Retinal pigment epithelial cell (primary cell): ENCODE measurements around the gene AFF2.

Source experiments
- DNase-seq: peaks from one replicate; pipeline ENCODE4 v3.0.0-alpha.2; 2010; ENCODE audit warnings: low read depth
- H3K4me3 ChIP-seq: 2 replicates; pipeline ENCODE4 v1.5.1; 2011; ENCODE audit warnings: mild to moderate bottlenecking, low read length, control low read depth, moderate library complexity
- TF ChIP-seq, protein P1 (sequence below): conservative IDR thresholded peaks from 2 replicates; pipeline ENCODE4 v1.5.1; 2011; ENCODE audit warnings: low read depth, low read length, control low read depth, inconsistent platforms

Gene AFF2

DNA sequence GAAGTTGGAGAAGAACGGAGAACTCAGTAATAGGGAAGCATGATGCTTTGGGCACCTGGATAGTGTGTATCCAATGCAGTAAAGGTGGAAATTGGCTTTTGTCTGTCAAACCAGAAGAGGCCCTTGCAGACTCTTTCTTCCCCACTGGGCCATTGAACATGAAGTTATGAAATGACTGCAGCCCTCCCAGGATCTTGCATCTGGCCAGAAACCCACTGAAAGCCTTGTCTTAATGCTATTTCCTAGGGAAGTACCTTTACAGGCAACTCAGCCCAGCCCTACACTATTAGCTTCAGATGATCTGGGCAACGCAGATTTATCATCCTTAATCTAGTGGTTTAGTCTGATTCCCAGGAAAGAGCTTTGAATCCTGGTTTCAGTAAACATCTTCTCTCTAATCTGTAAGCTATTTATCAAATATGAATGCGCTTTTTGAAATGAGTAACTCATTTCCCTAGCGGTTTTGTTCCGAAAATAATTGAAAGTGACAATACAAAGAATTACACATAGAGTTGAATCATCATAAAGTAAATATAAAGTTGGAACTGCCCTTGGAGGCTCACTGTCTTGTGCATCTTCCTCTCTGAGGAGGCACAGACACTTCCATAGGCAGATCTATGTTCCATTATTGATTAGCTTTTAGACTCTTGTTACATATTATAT lies 540.6 kb downstream of the AFF2 start:
- H3K4me3 ChIP-seq = no peak overlapping the region
- TF ChIP-seq, protein P1, sequence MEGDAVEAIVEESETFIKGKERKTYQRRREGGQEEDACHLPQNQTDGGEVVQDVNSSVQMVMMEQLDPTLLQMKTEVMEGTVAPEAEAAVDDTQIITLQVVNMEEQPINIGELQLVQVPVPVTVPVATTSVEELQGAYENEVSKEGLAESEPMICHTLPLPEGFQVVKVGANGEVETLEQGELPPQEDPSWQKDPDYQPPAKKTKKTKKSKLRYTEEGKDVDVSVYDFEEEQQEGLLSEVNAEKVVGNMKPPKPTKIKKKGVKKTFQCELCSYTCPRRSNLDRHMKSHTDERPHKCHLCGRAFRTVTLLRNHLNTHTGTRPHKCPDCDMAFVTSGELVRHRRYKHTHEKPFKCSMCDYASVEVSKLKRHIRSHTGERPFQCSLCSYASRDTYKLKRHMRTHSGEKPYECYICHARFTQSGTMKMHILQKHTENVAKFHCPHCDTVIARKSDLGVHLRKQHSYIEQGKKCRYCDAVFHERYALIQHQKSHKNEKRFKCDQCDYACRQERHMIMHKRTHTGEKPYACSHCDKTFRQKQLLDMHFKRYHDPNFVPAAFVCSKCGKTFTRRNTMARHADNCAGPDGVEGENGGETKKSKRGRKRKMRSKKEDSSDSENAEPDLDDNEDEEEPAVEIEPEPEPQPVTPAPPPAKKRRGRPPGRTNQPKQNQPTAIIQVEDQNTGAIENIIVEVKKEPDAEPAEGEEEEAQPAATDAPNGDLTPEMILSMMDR = no peak
- no peak for DNase-seq

DNA sequence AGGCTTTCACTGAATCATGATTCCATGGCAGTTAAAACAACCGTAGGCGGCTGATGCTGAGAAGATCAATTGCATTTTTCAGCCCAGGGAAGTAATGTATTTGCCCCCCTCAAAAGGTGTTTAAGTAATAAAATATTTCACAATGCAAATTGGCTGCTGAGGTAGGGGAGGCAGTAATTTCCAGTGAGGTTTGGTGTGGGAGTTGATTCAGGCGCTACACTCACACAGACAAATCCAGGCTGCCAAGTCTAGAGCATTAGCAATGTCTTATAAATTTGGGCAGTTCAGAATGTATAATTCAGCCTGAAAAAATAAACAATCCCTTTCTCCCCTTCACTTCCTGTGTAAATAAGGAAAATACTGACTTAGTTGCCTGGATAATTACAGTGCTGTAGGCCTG lies 543.0 kb downstream of the AFF2 start:
- TF ChIP-seq, protein P1 = no peak
- DNase-seq = no peak
- H3K4me3 ChIP-seq = no peak overlapping the region

DNA sequence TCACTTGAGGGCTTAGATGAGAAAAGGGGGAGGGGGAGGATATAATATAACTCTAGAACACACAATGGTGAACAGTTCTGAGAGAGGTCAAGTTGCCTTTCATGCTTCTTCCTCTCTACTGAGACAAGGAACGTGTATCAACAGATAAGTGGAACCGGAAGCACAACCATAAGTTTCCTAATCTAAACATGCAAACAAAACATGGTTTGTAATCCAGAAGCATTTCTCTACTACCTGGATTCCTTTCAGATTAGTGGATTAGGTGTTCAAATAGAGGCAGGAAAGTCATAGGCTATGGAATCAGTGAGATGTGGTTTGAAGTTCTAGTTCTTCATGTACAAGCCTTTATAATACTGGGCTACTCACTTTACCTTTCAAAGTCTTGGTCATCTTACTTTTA lies 544.1 kb downstream of the AFF2 start:
- DNase-seq = no peak
- H3K4me3 ChIP-seq = no peak overlapping the region
- TF ChIP-seq, protein P1 = no peak

DNA sequence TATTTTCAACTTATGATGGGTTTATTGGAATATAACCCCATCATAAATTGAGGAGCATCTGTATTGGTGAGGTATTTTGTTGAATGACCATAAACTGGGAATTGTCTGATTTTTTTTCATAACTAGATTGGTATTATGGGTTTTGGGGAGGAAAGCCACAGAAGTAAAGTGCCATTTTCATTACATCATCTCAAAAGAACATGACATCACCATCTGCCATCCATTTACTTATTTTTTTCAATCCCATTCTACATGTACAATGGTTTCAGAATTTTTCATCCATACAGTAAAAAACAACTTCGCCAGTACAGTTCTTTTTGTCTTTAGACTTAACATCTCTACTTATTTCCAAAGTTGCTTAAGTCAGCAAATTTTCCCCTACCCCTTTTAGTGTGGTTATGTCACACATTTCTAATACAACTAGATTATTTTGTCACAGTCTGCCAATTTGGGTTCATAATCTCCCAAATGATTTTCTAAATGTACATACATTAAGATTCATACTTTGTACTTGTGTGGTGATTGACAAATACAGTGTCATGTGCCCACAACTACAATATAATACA lies 545.3 kb downstream of the AFF2 start:
- DNase-seq = no peak
- H3K4me3 ChIP-seq = no peak overlapping the region
- TF ChIP-seq, protein P1 = no peak
